Ramos (cell line): ENCODE measurements around the gene CAPZA2.
"Not testable (repeated sequence)": the region's sequence is repeated elsewhere in the genome, so short reads cannot be mapped to it uniquely, and the experiment has no call there.

Experiments
- in situ Hi-C: fragments of 300-500 bp; cut with MboI; formaldehyde crosslinking; loops from one replicate; pipeline ENCODE4 v1.14.3; 2022; ENCODE audit warnings: low sequenced_read_pairs; ENCODE audit not compliant: unreplicated experiment

CAPZA2 gene

GRCh38 chr7:116951366-116952292 lies 89.2 kb downstream of the CAPZA2 start:
- in situ Hi-C loops = no loop called here

GRCh38 chr7:116952635-116953371 lies 90.4 kb downstream of the CAPZA2 start:
- in situ Hi-C loops = no loop called here

- in situ Hi-C loops = no loop called here
Observed at GRCh38 chr7:116953372-116953905, 91.1 kb downstream of the CAPZA2 start, which contains the start of gene ST7. ST7 (plus strand) TSS chr7:116953501; CDS start chr7:116953541, 40 bp downstream.

DNA sequence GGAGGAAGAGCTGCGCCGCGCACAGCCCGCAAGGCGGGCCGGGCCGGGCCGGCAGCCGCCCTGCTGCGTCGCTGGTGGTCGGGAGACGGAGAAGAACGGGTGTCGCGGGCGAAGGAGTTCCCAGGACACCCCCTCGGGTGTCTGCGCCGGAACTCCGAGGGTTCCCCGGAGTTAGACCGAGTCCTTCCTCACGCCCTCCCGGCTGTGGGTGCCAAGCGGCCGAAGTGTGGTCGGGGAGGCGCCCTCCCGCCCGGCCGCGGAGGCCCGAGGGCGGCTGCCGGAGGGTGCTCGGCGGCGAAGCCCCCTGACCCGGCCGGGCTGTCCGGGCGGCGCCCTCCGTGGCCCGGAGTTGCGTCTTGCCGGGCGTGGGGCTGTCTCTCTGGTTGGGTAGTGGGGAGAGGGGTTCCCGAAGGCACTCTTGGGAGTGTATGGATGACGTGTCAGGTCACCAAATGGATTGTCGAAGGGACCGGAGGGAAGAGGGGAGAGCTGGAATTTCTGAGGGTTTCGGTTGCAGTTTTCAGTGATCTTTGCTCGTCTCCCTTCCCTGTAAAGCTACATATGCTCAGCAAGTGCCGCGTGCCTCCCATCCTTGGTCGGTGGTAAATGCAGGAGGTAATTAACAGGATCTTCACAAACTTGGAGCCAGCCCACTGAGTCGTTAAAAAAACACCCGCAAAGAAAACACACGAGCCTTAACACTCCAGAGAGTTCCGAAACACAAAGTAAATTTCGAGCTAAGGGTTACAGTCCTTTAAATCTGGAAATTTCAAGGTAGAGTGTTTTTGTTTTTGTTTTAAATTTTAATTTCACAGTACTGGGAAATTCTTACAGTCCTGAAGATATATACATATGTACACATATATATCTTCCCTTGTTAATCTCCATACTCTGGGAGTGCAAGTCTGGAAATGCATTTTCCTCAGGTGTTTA lies 91.8 kb downstream of the CAPZA2 start:
- in situ Hi-C loops = no loop called here

DNA sequence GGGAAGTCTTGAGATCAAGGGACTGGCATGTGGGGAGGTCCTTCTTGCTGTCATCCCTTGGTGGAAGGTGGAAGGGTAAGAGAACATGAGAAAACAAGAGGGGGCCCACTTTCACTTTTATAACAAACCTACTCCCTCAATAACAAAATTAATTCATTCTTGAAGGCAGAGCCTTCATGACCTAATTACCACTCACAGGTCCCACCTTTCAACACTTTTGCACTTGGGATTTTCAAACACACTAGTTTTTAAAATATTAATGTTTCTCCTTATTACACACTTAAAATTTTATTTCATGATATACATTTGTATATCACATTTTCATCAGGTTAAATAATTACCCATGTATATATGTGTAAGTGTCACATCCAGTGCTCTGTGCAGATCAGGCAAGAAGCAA lies 93.0 kb downstream of the CAPZA2 start:
- in situ Hi-C loops = no loop called here

GRCh38 chr7:116955801-116956476 lies 93.6 kb downstream of the CAPZA2 start:
- in situ Hi-C loops = no loop called here

GRCh38 chr7:116956477-116956804 lies 94.1 kb downstream of the CAPZA2 start:
- in situ Hi-C loops = no loop called here

DNA sequence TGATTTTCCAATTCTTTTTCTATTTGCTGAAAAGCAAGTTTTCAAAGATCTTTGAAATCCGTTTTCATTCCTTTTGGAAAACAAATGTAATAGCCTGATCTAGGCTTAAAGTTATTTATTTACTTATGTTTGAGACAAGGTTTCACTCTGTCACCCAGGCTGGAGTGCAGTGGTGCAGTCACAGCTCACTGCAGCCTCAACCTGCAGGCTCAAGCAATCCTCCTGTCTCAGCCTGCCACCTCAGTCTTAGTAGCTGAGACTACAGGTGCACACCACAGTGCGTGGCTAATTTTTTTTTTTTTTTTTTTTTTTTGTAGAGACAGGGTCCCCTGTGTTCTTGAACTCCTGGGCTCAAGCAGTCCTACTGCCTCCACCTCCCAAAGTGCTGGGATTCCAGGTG lies 95.5 kb downstream of the CAPZA2 start:
- in situ Hi-C loops = no loop called here

- in situ Hi-C loops = not testable (repeated sequence)
Observed at GRCh38 chr7:116961966-116962673, 99.7 kb downstream of the CAPZA2 start.

- in situ Hi-C loops = no loop called here
Observed at GRCh38 chr7:116963234-116963633, 100.8 kb downstream of the CAPZA2 start.

DNA sequence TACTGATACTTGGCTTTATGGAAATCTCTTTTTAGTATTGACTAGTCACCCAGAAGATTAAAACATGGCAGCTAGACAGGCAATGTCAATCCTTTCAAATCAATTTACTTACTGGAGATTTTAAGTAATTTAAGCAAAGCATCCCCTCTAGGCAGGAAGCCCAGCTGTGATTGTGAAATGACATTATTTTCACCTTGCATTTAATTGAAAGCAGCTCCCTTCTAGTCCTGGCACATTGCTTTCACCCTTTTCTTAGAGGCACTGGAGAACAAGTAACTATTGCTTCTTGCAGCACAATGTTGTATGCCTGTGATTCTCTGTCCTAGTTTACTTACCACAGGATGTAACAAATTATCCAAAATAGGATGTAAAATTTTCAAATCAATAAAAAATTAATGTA lies 104.2 kb downstream of the CAPZA2 start:
- in situ Hi-C loops = no loop called here

- in situ Hi-C loops = no loop called here
Observed at GRCh38 chr7:116967254-116967922, 105.0 kb downstream of the CAPZA2 start.

DNA sequence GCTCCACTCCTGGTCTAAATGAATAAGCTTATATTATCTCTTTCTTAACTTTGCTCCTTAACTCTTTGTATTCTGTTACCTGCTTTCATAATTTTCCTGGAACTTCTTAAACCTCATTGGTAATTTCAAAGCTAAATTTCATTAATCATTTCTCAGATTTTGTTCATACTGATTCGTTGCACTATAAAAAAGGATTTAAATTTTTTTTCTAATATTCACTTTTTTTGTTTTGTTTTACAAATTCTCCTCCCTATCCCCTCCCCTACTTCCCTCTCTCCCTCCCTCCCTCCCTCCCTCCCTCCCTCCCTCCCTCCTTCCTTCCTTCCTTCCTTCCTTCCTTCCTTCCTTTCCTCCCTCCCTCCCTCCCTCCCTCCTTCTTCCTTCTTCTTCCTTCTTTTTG lies 105.6 kb downstream of the CAPZA2 start:
- in situ Hi-C loops = no loop called here

- in situ Hi-C loops = no loop called here
Observed at GRCh38 chr7:116968631-116969030, 106.2 kb downstream of the CAPZA2 start.

- in situ Hi-C loops = no loop called here
Observed at GRCh38 chr7:116969371-116969902, 107.0 kb downstream of the CAPZA2 start.

- in situ Hi-C loops = no loop called here
Observed at GRCh38 chr7:116970238-116970910, 108.0 kb downstream of the CAPZA2 start.

DNA sequence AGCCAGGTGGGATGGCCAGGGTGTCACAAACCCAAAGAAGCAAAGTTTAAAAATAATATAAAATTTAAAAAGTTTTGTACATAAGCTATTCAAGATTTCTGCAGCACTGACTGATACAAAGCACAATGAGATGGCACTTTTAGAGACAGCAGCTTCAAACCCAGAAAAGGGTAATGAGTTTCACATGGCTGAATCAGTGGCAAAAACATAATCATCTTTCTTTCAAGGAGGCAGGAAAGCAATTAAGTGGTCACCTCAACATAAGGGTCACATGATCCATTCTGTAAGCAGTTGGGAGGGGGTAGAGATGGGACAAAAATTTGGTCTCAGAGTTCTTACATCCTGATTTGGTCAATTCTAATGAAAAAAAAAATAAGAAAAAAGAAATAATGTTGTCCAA lies 108.8 kb downstream of the CAPZA2 start:
- in situ Hi-C loops = not testable (repeated sequence)
